NCI-H774 (cell line): ENCODE measurements around the gene CFAP97.
"Not testable (repeated sequence)": the region's sequence is repeated elsewhere in the genome, so short reads cannot be mapped to it uniquely, and the experiment has no call there.

Experiments used
- DNase-seq: peaks from one replicate; lab custom pipeline; 2025; lab: John Stamatoyannopoulos, UW

CFAP97 gene

DNA sequence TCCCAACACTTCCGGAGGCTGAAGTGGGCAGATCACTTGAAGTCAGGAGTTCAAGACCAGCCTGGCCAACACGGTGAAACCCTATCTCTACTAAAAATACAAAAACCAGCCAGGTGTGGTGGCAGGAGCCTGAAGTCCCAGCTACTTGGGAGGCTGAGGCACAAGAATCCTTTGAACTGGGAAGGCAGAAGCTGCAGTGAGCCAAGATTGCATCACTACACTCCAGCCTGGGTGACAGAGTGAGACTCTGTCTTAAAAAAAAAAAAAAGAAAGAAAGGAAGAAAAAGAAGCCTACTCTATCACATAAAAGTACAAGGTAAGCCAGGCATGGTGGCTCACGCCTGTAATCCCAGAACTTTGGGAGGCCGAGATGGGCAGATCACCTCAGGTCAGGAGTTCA, 5.6 kb downstream of the CFAP97 start:
- not testable (repeated sequence) for DNase-seq

DNA sequence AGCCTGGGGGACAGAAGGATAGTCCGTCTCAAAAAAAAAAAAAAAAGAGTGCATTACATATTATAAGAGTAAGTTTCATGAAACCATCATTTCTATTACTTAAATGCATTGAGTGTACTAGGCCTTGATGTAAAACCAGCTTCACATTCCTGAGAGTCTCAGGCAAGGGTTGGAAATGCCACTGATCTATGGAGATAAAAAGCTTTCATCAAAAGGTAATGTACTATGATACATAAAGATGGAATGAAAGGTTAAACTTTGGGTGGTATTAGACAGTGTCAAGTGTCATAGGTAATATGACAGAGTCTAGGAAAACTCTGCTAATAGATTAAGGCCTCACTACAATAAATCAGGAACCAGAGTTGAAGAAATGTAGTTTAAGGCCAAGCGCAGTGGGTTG, 7.4 kb downstream of the CFAP97 start:
- DNase-seq, result no peak

- DNase-seq, result no peak
Observed at GRCh38 chr4:185194924-185195888, 8.6 kb downstream of the CFAP97 start.

GRCh38 chr4:185192059-185192458, 11.7 kb downstream of the CFAP97 start:
- no peak for DNase-seq

DNA sequence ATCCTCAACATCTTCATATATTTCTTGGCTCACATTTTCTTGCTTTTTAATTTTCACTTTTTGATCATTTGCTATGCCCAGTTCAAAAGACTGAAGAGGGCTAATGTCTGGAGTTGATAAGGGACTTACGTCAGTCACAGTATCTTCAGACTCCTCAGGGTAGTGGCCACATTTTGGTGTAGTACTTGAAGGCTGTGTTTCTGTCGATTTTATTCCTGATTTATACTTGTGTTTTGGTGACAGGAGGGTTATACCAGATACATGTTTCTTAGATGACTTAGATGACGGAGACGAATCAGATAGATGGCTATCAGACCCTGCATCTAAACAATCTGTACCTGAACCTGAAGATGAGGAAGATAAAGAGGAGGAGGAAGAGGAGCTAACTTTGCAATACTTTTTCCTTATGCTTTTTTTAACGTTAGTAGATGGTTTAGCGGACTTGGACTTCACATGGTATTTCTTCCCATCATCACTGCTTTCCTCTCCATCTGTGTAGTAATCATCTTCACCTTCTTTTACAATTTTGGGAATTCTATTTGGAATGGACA, 13.4 kb downstream of the CFAP97 start:
- DNase-seq, result no peak

DNA sequence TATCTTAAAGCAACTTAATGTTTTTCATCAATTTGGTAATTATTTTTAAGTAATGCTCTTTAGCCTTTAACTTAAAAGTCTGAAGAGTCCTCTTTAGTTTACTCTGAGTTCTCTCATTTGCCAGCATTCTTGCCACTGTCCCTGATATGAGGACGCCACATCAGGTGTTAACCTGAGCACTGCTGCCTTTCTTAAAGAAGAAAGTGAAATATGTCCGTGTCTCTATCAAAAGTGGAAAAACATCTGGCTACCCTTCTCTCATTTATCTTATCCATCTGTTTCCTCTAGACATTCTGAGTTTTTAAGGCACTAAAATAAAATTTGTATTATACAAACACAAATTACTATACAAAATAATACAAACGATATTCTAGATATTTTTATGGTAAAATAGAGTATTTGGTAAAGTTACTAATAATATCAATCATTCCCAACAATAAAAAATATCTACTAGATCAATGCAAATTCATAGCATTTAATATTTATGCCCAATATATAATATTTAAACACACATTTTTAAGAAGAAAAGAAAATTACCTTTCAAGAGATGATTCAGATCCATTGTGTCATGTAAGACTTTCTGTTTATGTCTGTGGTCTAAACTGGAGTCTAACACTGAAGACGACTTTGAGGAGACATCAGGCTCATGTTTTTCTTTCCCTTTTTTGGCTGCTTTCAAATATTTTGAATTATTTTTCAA, 14.0 kb downstream of the CFAP97 start:
- DNase-seq, result no peak

DNA sequence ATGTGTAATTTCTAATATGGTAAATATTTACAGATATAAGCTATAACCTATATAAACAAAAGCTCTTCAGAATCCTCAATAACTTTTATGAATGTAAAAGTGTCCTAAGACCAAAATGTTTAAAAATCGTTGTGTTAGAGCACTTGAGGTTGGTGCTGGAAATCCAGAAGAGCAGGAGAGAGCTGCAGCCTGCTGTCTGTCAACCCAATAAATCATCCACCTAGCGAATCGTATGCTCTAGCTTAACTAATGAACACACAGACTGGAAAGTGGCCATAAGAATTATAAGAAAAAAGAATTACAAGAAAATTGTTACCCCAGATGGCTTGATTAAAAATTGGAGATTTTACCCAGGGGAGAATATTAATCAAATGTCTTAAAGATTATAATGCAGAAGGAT, 17.0 kb downstream of the CFAP97 start:
- no peak for DNase-seq

DNA sequence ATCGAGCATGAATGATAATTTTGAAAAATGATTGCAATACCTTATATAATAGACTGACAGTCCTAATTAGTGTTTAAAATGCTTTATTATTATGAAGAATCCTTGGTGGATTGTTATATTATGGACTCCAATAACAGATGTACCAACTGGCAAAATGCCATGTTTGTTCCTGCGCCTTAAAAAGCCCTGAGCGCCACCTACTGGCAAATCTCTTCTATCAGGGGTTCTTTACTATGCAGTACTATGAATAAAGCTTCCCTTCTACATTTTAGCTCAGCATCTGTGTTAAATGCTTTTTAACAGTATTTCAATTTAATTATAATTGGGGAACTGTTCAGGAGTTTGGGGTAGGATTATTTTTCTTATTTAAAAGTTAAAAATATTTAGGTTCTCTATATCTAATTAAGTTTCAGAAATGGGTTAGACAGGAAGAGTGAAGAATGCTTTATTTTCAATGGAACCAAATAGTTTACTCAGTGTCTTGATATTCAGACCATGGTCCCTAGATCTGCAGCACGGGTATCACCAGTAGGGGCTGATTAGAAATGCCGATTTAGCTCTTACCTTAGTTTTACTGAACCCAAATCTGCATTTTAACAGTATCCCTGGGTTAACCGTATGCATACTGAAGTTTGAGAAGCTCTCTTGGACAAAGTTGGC, 20.0 kb downstream of the CFAP97 start:
- peak; percentile 52 for DNase-seq

DNA sequence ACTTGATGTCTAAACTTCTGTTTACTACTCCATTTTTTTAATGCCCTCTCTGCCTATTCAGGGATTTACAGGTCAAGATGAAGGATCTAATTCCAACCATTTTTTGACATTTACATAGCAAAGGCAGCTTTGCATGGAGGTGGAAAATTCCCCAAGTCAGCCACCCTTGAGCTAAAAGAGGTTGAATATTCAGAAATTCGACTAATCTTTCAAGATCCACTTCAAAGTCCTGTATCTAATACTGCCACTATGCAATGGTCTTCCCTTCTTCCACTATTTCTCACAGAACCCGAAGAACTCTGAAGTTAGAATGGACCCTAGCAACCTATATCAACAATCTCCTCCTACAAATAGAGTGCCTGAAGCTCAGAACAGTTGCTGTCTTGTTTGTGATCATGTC, 21.6 kb downstream of the CFAP97 start:
- no peak for DNase-seq

- no peak for DNase-seq
Observed at GRCh38 chr4:185179488-185179887, 24.3 kb downstream of the CFAP97 start.

- no peak for DNase-seq
Observed at GRCh38 chr4:185171373-185172071, 32.3 kb downstream of the CFAP97 start.

GRCh38 chr4:185167234-185167633, 36.6 kb downstream of the CFAP97 start:
- no peak for DNase-seq

- DNase-seq, result no peak
Observed at GRCh38 chr4:185165605-185166063, 38.2 kb downstream of the CFAP97 start.

GRCh38 chr4:185151296-185151695, 52.5 kb downstream of the CFAP97 start:
- DNase-seq, result no peak

- DNase-seq, result no peak
Observed at GRCh38 chr4:185149392-185149791, 54.4 kb downstream of the CFAP97 start.

DNA sequence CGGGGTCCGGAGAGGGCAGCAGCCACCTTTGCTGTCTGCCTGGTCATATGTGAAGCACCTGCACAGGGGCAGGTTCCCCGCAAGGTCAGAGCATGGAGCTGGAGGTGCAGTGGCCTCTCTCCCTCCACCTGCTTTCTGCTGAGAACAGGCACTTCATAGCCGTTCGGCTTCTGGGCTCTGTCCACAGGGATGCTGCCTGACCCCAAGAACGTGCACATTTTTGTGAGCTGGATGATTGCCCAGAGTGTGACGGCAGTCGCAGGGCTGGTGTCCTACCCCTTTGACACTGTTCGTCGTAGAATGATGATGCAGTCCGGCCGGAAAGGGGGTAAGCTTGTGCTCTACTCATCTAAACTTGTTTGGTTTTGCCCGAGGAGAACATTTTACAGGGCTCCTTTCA, 58.2 kb downstream of the CFAP97 start:
- DNase-seq, result no peak

GRCh38 chr4:185144601-185145240, 59.1 kb downstream of the CFAP97 start:
- DNase-seq, result no peak

DNA sequence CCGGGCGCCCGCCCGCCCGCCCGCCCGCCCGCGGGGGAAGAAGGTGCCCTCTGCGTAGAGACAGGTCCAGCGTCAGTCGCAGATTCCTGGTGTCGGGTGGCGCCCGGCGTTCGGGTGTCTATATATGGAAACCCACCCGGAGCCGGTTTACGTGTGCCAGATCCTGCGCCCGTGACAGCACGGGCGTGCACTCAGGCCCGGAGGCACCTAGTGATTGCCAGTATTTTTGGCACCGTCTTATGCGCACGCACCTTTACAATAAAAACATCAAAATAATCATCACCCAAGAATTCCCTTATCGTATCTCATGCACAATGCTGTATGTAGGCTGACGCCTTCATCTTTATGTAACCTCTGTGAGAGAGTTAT, 60.2 kb downstream of the CFAP97 start:
- no peak for DNase-seq

- DNase-seq, result peak; percentile 53
Observed at GRCh38 chr4:185142912-185143600, 60.7 kb downstream of the CFAP97 start, which contains the start of gene SLC25A4. Gene SLC25A4 (plus strand): TSS chr4:185143266. CDS start chr4:185143373, 107 bp downstream.

DNA sequence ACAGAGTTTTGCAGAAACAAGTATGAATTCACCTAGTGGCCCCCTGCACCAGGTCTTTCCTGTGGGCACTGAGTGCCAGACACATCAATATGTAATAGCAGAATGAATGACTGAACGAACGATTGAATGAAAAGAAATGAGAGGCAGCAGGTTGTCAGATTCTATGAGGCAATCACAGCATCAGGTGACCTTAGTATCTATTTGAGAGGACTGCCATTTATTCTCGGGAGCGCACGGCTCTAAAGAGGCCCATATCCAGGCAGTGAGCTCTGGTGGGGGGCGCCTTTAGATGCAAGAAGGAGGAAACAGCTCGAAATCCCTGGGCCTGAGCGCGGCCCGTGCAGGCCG, 61.3 kb downstream of the CFAP97 start:
- DNase-seq, result no peak

DNA sequence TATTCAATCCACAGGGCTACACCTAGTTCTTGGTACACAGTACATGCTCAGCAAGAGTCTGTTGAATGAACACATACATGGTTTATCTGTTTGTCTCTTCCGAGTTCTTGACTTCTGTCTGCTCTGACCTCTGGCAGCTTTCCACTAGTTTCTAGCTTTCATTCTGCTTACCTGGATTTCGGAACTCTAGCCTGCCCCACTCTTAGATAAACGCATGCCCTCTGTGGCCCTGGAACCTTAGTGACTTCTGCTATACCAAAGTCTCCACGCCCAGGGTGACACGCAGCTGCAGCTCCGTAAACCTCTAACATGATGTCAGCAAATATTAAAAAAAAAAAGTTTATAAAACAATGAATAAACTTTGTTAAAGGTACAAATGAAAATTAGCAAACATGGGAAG, 62.0 kb downstream of the CFAP97 start:
- DNase-seq, result no peak
